HG03039 (cell line): ENCODE data around the gene RO60.

Experiments
- ATAC-seq: cut with Tn5 transposase; IDR thresholded peaks from one replicate; pipeline ENCODE4 v1.9.1; 2021; ENCODE audit warnings: mild to moderate bottlenecking, moderate library complexity; ENCODE audit not compliant: unreplicated experiment

RO60 gene

GRCh38 chr1:193104907-193105820 is 45.8 kb downstream of the RO60 start, which contains the start of gene GLRX2:
Gene GLRX2, minus strand, starts transcription at chr1:193105414. Its CDS starts 32 bp downstream, at chr1:193105382.
- ATAC-seq, result peak; percentile 91

GRCh38 chr1:193105821-193106177 is 46.4 kb downstream of the RO60 start:
- ATAC-seq, result no peak

GRCh38 chr1:193108471-193108870 is 49.1 kb downstream of the RO60 start:
- no peak for ATAC-seq
